GM12874 (cell line): ENCODE measurements around the gene SORCS2.

Source experiments
- CTCF ChIP-seq: IDR thresholded peaks from 2 replicates; pipeline ENCODE4 v1.5.1; 2011; ENCODE audit warnings: low read depth, mild to moderate bottlenecking, control low read depth, low read length, moderate library complexity; ENCODE audit not compliant: insufficient read depth

The SORCS2 gene

GRCh38 chr4:7306021-7306965 is 114.0 kb downstream of the SORCS2 start:
- no peak for TF ChIP-seq CTCF

GRCh38 chr4:7306986-7307385 is 114.6 kb downstream of the SORCS2 start:
- no peak for TF ChIP-seq CTCF

GRCh38 chr4:7307394-7308099 is 115.2 kb downstream of the SORCS2 start:
- no peak for TF ChIP-seq CTCF

GRCh38 chr4:7309181-7309580 is 116.8 kb downstream of the SORCS2 start:
- no peak for TF ChIP-seq CTCF

GRCh38 chr4:7309636-7310390 is 117.5 kb downstream of the SORCS2 start:
- TF ChIP-seq CTCF = no peak

- TF ChIP-seq CTCF = no peak
Measured at GRCh38 chr4:7310451-7310850, 118.1 kb downstream of the SORCS2 start.

GRCh38 chr4:7311205-7311604 is 118.9 kb downstream of the SORCS2 start:
- no peak for TF ChIP-seq CTCF
